Measurements from ENCODE around the gene SPO11.

GRCh38 chr20:57308451-57309271 lies 20.9 kb upstream of the SPO11 start:
- TF ChIP-seq CTCF (conservative IDR thresholded peaks at IDR 0.05; ENCODE audit: low read length): no peak
- no peak for TF ChIP-seq EZH2phosphoT487 (IDR thresholded peaks at IDR 0.05; ENCODE audit: borderline replicate concordance)

All from Loucy (cell line).